ENCODE data around the gene CLPTM1L.

DNA sequence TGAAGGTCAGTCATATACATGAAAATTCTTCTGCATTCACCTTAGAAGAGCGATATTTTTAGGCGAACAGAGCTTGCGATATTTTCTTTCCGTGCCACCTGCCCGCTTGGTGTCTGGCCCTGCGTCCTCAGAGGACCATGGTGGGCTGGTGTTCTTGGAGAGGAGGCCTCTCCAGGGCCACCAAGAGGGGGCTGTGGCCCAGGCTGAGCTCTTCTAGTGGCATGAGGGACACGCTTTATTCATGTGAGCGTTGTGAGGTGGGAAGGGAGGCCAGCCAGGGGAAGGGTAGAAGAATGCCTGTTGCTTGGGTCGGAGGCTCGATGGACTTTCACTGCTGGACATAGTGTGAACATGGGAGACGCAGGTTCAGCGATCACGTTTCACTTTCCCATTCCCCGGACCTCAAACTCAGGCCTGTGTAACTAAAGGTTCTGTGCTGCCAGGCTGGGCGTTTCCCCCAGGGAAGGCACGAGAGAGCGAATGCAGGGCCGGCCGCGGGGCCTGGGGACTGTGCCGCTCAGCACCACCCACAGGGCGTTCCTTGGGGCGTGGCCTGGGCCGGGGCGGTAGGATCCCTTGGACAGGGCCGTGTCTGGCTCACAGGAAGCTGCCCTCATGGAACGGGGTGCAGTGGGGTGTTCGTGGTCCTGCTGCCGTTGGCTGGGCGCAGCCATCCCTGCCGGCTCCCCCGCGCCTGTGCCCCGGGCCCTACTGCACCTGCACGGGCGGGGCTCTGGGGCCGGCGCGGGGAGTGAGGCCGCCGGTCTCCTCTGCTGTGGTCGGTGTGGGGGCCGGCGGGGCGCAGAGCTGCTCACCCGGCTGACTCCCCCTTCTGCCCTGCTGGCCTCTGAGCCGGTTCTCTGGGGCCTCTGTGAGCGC, 40.7 kb upstream of the CLPTM1L start:
- TF ChIP-seq EZH2 (IDR thresholded peaks at IDR 0.05) (no peak), POLR2AphosphoS5 (IDR thresholded peaks at IDR 0.05; ENCODE audit: borderline replicate concordance, low read depth, low read length) (no peak), FOXP2 (optimal IDR thresholded peaks at IDR 0.05; ENCODE audit: control extremely low read depth, extremely low read length, insufficient read depth) (no peak)
